ENCODE results near the gene EVL. TPM values are rescaled to one million over a fixed set of nuclear protein-coding genes. Genes with fewer than 3 reads are reported as not detected.

EVL gene
- total RNA-seq, 4 donors from 2014 or later = 42.6 to 94.6 (median 59.8) TPM

DNA sequence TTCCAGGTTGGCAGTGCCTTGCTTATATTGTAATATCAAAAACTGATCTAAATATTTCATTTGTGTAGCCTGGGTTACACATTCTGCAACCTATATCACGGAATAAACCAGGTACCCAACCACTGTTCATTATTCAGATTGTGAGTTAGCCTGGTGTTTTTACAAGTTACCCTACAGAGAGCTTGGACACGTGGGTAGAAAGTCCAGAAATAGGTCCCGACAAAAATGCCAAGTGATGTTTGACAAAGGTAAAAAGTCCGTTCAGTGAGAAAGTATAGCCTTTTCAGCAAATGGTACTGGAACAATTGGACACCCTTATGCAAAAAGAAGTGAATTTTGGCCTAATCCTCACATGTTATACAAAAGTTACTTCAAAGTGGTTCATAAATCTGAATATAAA lies 17.6 kb upstream of the EVL start:
- Histone ChIP-seq H3K4me1 (no peaks in the 10 kb centered on the region), H3K9me3 (no peaks in the 10 kb centered on the region), H3K36me3 (no peaks in the 10 kb centered on the region), H3K27ac (no peak overlapping the region), H3K4me3 (no peak overlapping the region), H3K27me3 (no peaks in the 10 kb centered on the region)
- TF ChIP-seq, protein P1, sequence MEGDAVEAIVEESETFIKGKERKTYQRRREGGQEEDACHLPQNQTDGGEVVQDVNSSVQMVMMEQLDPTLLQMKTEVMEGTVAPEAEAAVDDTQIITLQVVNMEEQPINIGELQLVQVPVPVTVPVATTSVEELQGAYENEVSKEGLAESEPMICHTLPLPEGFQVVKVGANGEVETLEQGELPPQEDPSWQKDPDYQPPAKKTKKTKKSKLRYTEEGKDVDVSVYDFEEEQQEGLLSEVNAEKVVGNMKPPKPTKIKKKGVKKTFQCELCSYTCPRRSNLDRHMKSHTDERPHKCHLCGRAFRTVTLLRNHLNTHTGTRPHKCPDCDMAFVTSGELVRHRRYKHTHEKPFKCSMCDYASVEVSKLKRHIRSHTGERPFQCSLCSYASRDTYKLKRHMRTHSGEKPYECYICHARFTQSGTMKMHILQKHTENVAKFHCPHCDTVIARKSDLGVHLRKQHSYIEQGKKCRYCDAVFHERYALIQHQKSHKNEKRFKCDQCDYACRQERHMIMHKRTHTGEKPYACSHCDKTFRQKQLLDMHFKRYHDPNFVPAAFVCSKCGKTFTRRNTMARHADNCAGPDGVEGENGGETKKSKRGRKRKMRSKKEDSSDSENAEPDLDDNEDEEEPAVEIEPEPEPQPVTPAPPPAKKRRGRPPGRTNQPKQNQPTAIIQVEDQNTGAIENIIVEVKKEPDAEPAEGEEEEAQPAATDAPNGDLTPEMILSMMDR (IDR thresholded peaks at IDR 0.05) = no peak
- TF ChIP-seq EP300 (IDR thresholded peaks at IDR 0.05) (no peak), POLR2A (IDR thresholded peaks at IDR 0.05) (no peak)
- 92 to 94% methylated on average over 4 of the region's 4 CpGs for WGBS, 2 donors
- DNase-seq (ENCODE audit: low spot score in 2 of 2) = no peak

DNA sequence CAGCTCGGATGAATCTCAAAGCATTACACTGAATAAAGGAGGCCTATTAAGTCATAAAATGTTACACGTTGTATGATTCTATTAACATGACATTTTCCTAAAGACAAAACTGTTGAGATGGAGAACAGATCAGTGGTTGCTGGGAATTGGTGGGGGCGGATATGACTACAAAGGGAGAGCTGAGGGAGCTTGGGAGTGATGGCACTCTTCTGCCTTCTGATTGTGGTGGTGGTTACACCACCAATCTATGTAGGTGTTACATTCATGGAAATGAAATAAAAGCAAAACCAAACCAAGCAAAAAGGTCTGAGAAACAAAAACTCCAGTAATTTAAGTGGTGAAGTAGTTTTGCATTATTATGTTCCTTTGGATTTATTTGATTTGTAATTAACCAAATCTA lies 16.4 kb upstream of the EVL start:
- no peaks in the 10 kb centered on the region for H3K36me3 ChIP-seq
- H3K4me1 ChIP-seq = no peaks in the 10 kb centered on the region
- no peak overlapping the region for H3K4me3 ChIP-seq
- no peak for DNase-seq (ENCODE audit: low spot score in 2 of 2)
- no peak overlapping the region for H3K27ac ChIP-seq
- H3K9me3 ChIP-seq = no peaks in the 10 kb centered on the region
- H3K27me3 ChIP-seq = no peaks in the 10 kb centered on the region
- WGBS, 2 donors = 61 to 65% methylated on average over 3 of the region's 3 CpGs
- TF ChIP-seq, protein P1 (IDR thresholded peaks at IDR 0.05) = no peak
- no peak for TF ChIP-seq POLR2A (IDR thresholded peaks at IDR 0.05)
- TF ChIP-seq EP300 (IDR thresholded peaks at IDR 0.05) = no peak

DNA sequence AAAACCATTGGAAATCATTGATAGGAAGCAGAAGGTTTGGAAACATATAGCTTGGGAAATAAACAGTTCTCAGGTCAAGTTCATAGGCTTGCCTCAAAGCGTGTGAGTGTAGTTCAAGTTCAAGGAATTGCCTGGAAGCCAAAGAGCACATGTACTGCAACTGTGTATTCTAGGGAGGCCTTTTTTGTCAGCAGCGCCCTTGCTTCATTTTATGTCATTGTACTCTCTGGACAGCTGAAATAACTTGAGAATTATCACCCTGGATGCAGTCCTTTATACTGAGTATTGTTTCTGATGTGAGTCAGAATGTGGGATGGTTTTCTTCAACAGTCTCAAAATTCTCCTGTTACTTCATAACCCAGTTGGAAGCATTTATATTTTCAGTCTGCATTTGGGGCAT lies 16.0 kb upstream of the EVL start:
- Histone ChIP-seq H3K36me3 (no peaks in the 10 kb centered on the region), H3K4me1 (no peaks in the 10 kb centered on the region), H3K27ac (no peak overlapping the region), H3K27me3 (no peaks in the 10 kb centered on the region), H3K4me3 (no peak overlapping the region), H3K9me3 (no peaks in the 10 kb centered on the region)
- DNase-seq (ENCODE audit: low spot score in 2 of 2) = no peak
- TF ChIP-seq EP300 (IDR thresholded peaks at IDR 0.05) (no peak), POLR2A (IDR thresholded peaks at IDR 0.05) (no peak)
- TF ChIP-seq, protein P1 (IDR thresholded peaks at IDR 0.05) = no peak
- WGBS, 2 donors = 41 to 46% methylated on average over 2 of the region's 2 CpGs

DNA sequence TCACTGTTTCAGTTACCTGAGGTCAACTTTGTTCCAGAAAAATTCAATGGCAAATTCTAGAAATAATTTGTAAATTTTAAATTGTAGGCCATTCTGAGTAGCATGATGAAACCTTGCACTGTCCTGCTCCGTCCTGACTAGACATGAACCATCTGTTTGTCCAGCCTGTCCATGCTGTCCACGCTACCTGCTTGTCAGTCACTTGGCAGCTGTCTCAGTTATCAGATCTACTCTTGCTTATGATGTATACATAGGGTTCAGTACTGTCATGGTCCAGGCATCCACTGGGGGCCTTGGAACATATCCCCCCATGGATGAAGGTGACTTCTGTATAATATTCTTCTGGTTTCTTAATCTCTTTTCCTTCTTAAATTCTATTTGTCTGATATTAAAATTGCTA lies 14.1 kb upstream of the EVL start:
- no peak overlapping the region for H3K4me3 ChIP-seq
- no peaks in the 10 kb centered on the region for H3K36me3 ChIP-seq
- TF ChIP-seq, protein P1 (IDR thresholded peaks at IDR 0.05) = no peak
- no peaks in the 10 kb centered on the region for H3K27me3 ChIP-seq
- H3K27ac ChIP-seq = no peak overlapping the region
- H3K9me3 ChIP-seq = no peaks in the 10 kb centered on the region
- WGBS, 2 donors = 96% methylated on average over 2 of the region's 2 CpGs
- H3K4me1 ChIP-seq = no peaks in the 10 kb centered on the region
- no peak for DNase-seq (ENCODE audit: low spot score in 2 of 2)

DNA sequence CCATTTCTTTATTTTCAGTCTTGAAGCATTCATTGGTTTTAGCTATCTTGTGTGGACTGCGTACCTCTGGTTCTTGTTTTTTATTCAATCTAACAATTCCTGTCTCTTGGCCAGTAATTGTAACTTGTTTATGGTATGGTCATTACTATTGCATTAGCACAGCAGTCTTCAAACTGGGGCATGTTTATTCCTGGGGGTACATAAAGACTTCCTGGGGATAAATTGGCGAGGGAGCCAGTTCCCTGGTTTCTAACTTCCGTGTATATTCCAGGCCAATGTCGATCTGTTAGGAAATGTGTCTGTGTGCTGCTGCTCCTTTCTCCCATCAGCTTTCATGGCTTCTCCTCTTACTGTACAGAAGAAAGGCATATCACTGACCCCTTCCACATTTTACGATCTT lies 13.7 kb upstream of the EVL start:
- no peak overlapping the region for H3K27ac ChIP-seq
- TF ChIP-seq, protein P1 (IDR thresholded peaks at IDR 0.05) = no peak
- no peak for TF ChIP-seq EP300 (IDR thresholded peaks at IDR 0.05)
- TF ChIP-seq POLR2A (IDR thresholded peaks at IDR 0.05) = no peak
- no peaks in the 10 kb centered on the region for H3K9me3 ChIP-seq
- H3K27me3 ChIP-seq = no peaks in the 10 kb centered on the region
- H3K4me1 ChIP-seq = peaks cover 0 to 1% (median 0%) of the 10 kb centered on the region in 4 donors
- WGBS, 2 donors = 79 to 85% methylated on average over 5 of the region's 5 CpGs
- no peak for DNase-seq (ENCODE audit: low spot score in 2 of 2)
- H3K36me3 ChIP-seq = no peaks in the 10 kb centered on the region
- H3K4me3 ChIP-seq = no peak overlapping the region
